GM20431 (cell line): ENCODE data around the gene SLC16A11.

Experiments used
- in situ Hi-C: fragments of 300-500 bp; cut with MseI, MboI; formaldehyde crosslinking; loops from one replicate; pipeline ENCODE4 v1.15.0; 2020; ENCODE audit warnings: low sequenced_read_pairs; ENCODE audit not compliant: unreplicated experiment

The SLC16A11 gene

DNA sequence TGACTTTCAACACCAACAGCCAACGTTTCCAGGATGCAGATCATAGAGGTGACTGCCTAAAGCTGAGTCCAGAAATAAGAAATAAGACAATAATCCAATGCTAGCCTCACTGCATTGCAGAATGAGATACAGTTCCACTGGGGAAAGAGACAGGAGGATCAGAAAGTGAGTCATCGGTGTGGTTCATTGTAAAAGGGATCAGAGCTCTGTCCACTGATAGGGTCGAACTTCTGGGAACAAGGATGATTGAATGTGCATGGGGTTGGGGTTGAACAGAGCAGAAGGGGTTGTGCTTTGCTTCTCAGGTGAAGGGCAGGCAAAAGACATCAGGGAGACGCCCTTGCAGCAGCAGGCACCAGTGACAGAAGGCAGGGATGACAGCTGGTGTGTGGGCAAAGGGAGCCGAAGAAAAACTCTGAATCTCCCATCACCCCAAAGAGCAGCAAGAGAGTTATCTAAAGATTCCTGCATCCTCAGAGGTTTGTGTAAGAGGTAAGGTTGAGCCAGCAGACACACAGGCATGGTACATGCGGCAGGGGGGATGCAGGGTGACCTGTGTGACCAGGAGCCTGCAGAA lies 19.7 kb upstream of the SLC16A11 start:
- in situ Hi-C loops = loop anchor here (25.0 kb wide), 1 partner anchor 224 kb away; the partner anchor contains the start of genes SLC2A4 and YBX2

- in situ Hi-C loops = loop anchor here (25.0 kb wide), 1 partner anchor 227 kb away; the partner anchor contains the start of genes SLC2A4 and YBX2
Observed at GRCh38 chr17:7060165-7060891, 16.4 kb upstream of the SLC16A11 start.

DNA sequence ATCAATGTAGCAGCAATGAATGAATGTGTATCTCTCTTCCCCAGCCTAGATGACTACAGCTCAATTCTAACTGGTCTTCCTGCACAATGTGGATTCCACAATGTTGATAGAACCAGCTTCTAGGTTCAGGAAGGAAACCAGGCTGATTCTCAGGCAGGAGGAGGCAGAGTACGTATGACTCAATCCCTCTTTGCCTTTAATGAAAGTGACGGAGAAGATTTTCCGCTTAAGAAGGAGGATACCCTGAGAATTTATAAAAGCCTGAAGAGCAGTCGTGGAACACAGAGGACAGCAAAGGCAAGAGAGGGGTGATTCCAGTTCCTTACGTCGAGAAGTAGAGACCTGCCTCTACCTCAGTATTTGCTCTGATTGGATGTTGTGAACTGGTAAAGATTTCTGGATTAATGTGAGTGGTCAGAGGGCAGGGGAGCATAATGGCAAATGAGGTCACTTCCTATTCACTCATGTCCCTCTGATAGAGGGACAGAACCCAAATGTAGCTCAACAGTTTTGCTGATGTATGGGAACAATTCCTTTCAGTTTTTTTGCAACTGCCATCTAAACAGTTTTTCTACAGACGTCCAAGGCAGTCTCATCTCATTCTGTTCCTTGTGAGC lies 15.0 kb upstream of the SLC16A11 start:
- in situ Hi-C loops = loop anchor here (25.0 kb wide), 1 partner anchor 228 kb away; the partner anchor contains the start of genes SLC2A4 and YBX2

GRCh38 chr17:7056386-7056785 lies 12.5 kb upstream of the SLC16A11 start:
- in situ Hi-C loops = loop anchor here (25.0 kb wide), 1 partner anchor 231 kb away; the partner anchor contains the start of genes SLC2A4 and YBX2

DNA sequence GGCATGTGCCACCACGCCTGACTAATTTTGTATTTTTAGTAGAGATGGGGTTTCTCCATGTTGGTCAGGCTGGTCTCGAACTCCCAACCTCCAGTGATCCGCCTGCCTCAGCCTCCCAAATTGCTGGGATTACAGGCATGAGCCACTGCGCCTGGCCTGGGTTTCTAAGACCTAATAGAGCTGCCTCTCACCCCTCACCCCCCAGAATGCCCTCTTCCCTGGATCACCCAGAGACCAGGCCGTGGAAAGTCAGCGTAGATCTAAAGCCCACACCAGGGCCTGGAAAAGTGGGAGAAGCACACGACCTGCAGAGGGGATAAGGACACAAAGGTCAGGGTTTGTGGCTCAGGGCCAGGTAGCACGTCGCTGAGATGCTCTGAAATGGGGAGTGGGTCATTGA lies 6.7 kb upstream of the SLC16A11 start:
- in situ Hi-C loops = loop anchor here (5.0 to 25.0 kb wide), 2 partner anchors 87 to 237 kb away; partner anchors contain the start of genes SLC2A4 and YBX2

GRCh38 chr17:7048968-7049367 lies 5.1 kb upstream of the SLC16A11 start:
- in situ Hi-C loops = loop anchor here (25.0 kb wide), 1 partner anchor 538 kb away; the partner anchor contains the start of genes CD68, MPDU1 and SOX15

DNA sequence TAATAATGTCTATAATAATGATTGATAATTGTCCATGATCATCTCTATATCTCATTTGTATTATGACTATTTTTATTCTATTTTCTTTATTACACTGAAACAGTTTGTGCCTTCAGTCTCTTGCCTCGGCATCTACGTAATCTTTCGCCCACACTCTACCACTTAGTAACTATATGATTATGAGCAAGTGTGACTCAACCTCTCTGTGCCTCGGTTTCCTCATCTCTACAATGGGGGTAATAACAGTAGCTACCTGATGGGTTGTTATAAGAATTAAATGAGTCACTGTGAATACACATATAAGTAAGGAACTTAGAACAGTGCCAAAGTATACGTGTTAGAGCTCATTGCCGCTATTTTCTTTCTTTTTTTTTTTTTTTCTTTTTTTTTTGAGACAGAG lies 3.7 kb upstream of the SLC16A11 start:
- in situ Hi-C loops = loop anchor here (25.0 kb wide), 1 partner anchor 540 kb away; the partner anchor contains the start of genes CD68, MPDU1 and SOX15

DNA sequence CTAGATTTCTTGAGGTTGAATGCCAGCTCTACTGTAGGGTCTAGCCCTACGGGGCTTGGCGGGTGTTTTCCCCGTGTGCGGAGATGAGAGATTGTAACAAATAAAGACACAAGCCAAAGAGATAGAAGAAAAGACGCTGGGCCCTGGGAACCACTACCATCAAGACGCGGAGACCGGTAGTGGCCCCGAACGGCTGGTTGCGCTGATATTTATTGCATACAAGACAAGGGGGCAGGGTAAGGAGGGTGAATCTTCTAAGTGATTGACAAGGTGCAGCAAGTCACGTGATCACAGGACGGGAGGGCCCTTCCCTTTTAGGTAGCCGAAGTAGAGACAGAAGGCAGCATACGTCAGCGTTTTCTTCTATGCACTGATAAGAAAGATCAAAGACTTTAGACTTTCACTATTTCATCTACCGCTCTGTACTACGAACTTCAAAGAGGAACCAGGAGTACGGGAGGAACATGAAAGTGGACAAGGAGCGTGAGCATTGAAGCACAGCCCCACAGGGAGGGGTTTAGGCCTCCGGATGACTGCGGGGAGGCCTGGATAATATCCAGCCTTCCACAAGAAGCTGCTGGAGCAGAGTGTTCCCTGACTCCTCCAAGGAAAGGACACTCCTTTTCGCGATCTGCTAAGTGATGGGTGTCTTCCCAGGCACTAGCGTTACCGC lies 3.0 kb upstream of the SLC16A11 start:
- in situ Hi-C loops = loop anchor here (25.0 kb wide), 1 partner anchor 540 kb away; the partner anchor contains the start of genes CD68, MPDU1 and SOX15

DNA sequence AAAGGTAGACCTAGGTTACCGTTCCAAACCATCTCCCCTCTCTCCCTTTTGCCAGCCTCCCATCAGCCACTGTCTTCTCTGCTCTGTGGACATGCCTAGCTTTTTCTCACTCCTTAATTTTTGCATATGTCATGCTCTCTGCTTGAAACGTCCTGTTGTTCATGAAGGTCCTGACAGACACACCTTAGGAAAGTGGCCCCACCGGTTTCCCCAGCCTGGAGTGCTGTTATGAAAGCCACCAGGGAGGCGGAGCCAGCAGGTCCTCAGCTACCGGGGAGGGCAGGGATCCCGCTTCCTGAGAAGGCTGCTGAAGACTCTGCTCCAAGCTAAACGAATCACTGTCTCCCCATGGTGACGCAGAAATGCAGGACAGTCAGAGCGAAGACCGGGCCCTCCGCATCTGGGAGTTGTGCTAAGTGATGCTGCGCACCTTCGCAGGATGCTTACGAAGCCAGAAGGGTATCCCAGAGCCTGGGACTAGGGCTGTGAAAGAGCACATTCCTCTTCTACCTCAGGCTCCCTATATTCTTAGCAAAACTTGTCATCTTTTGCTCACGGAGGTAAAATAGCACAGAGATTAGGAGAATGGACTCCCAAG lies 2.3 kb upstream of the SLC16A11 start:
- in situ Hi-C loops = loop anchor here (25.0 kb wide), 1 partner anchor 541 kb away; the partner anchor contains the start of genes CD68, MPDU1 and SOX15

- in situ Hi-C loops = loop anchor here (25.0 kb wide), 1 partner anchor 542 kb away; the partner anchor contains the start of genes CD68, MPDU1 and SOX15
Observed at GRCh38 chr17:7045492-7046126, 1.7 kb upstream of the SLC16A11 start.

GRCh38 chr17:7043182-7043496 lies 753 bp downstream of the SLC16A11 start:
- in situ Hi-C loops = loop anchor here (25.0 kb wide), 1 partner anchor 544 kb away; the partner anchor contains the start of genes CD68, MPDU1 and SOX15

DNA sequence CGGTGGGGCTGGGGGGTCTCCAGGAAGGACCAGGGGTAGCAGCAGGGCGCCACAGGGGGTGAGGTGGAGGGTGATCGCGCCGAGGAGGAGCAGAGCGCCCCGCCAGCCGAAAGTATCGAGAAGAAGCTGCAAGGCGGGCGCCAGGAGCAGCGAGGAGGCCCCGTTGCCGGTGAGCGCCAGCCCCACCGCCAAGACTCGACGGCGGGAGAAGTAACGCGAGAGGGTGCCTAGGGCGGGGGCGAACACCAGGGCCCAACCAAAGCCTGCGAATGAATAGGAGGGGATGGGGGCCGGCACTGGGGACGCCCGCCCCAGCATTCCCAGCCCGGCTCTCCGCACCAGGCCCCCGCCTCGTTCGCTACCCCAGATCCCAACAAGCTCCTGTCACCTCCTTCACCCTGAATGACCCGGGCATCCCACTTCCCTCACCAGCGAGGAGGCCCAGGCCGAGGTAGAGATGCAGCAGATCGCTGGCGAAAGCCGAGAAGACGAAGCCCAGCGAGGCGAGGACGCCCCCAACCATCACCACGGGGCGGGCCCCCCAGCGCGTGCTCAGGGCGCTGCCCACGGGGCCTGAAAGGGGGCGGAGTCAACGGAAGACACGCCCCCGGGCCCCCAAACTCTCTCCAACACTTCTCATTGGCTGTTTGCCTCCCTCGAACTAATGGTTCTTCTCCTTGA lies 1.3 kb downstream of the SLC16A11 start:
- in situ Hi-C loops = loop anchor here (25.0 kb wide), 1 partner anchor 545 kb away; the partner anchor contains the start of genes CD68, MPDU1 and SOX15

- in situ Hi-C loops = loop anchor here (25.0 kb wide), 1 partner anchor 545 kb away; the partner anchor contains the start of genes CD68, MPDU1 and SOX15
Observed at GRCh38 chr17:7041607-7042500, 2.0 kb downstream of the SLC16A11 start.

DNA sequence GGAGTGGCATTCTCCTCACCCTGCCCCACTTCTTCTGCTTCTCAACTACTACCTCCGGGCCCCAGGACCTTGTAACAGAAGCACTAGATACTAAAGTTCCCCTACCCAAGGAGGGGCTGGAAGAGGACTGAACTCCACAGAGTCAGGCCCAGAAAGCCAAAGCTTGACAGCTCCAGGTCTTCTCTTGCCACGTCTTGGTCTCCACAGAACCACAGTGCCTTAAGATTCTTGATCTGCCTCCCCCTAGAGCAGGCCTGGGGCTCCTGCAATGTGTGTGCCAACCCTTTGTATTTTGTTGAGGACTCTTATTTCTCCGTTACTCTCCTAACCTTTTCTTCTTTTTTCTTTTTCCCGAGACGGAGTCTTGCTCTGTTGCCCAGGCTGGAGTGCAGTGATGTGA lies 4.1 kb downstream of the SLC16A11 start:
- in situ Hi-C loops = loop anchor here (25.0 kb wide), 1 partner anchor 547 kb away; the partner anchor contains the start of genes CD68, MPDU1 and SOX15

DNA sequence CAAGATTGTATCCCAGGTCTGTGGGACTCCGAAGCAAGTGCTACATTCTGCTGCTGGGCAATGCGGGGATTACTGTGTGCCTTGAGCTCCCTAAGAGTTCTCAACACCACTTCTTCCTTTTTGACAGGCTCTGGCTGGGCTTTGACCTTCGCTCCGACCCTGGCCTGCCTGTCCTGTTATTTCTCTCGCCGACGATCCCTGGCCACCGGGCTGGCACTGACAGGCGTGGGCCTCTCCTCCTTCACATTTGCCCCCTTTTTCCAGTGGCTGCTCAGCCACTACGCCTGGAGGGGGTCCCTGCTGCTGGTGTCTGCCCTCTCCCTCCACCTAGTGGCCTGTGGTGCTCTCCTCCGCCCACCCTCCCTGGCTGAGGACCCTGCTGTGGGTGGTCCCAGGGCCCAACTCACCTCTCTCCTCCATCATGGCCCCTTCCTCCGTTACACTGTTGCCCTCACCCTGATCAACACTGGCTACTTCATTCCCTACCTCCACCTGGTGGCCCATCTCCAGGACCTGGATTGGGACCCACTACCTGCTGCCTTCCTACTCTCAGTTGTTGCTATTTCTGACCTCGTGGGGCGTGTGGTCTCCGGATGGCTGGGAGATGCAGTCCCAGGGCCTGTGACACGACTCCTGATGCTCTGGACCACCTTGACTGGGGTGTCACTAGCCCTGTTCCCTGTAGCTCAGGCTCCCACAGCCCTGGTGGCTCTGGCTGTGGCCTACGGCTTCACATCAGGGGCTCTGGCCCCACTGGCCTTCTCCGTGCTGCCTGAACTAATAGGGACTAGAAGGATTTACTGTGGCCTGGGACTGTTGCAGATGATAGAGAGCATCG lies 5.6 kb downstream of the SLC16A11 start:
- in situ Hi-C loops = loop anchor here (25.0 kb wide), 1 partner anchor 549 kb away; the partner anchor contains the start of genes CD68, MPDU1 and SOX15
